GM19351 (cell line): ENCODE results near the gene ZBTB21.
"Not testable (repeated sequence)": the region's sequence is repeated elsewhere in the genome, so short reads cannot be mapped to it uniquely, and the experiment has no call there.

Experiments used
- ATAC-seq: cut with Tn5 transposase; IDR thresholded peaks from one replicate; pipeline ENCODE4 v1.9.1; 2021; ENCODE audit warnings: mild to moderate bottlenecking, moderate library complexity; ENCODE audit not compliant: unreplicated experiment

ZBTB21 gene

GRCh38 chr21:41971891-41972290, 38.3 kb downstream of the ZBTB21 start:
- ATAC-seq = no peak

GRCh38 chr21:41970751-41971653, 39.2 kb downstream of the ZBTB21 start:
- no peak for ATAC-seq

GRCh38 chr21:41970106-41970391, 40.1 kb downstream of the ZBTB21 start:
- no peak for ATAC-seq

- no peak for ATAC-seq
These were observed 42.5 kb downstream of the ZBTB21 start for GRCh38 chr21:41967708-41968107.

GRCh38 chr21:41966872-41967621, 43.1 kb downstream of the ZBTB21 start:
- no peak for ATAC-seq

GRCh38 chr21:41966041-41966833, 43.9 kb downstream of the ZBTB21 start:
- no peak for ATAC-seq

GRCh38 chr21:41965461-41966013, 44.6 kb downstream of the ZBTB21 start:
- ATAC-seq = no peak

GRCh38 chr21:41965045-41965444, 45.1 kb downstream of the ZBTB21 start:
- no peak for ATAC-seq

- ATAC-seq = no peak
These were observed 46.0 kb downstream of the ZBTB21 start for GRCh38 chr21:41964171-41964570.

GRCh38 chr21:41962425-41962966, 47.7 kb downstream of the ZBTB21 start:
- ATAC-seq = no peak

- ATAC-seq = no peak
These were observed 48.4 kb downstream of the ZBTB21 start for GRCh38 chr21:41961753-41962152.

GRCh38 chr21:41961282-41961701, 48.9 kb downstream of the ZBTB21 start:
- no peak for ATAC-seq

- ATAC-seq = no peak
These were observed 49.8 kb downstream of the ZBTB21 start for GRCh38 chr21:41960386-41960785.

GRCh38 chr21:41959697-41960096, 50.5 kb downstream of the ZBTB21 start:
- not testable (repeated sequence) for ATAC-seq

- no peak for ATAC-seq
These were observed 51.1 kb downstream of the ZBTB21 start for GRCh38 chr21:41958886-41959563.

- ATAC-seq = no peak
These were observed 52.0 kb downstream of the ZBTB21 start for GRCh38 chr21:41957991-41958766.

GRCh38 chr21:41956926-41957729, 53.0 kb downstream of the ZBTB21 start:
- no peak for ATAC-seq

- ATAC-seq = no peak
These were observed 54.6 kb downstream of the ZBTB21 start for GRCh38 chr21:41955516-41955915.
